Stimulated activated naive CD8-positive, alpha-beta T cell treated with anti-CD3 and anti-CD28 coated beads, Interleukin-15, Interleukin-2, amounts not matched to agents 100 U/mL and 50 U/mL, for 24 hours (primary cell): ENCODE data around the gene PIK3CB.
A peak's percentile ranks its signal among the peaks of the same experiment; 100 is the strongest.
"Not testable (repeated sequence)": the region's sequence is repeated elsewhere in the genome, so short reads cannot be mapped to it uniquely, and the experiment has no call there.

Source experiments
- ATAC-seq: fragments of 150-1000 bp; cut with Tn5 transposase; one replicate; pipeline ENCODE4 v1.10.0; 2021
- DNase-seq: peaks from one replicate; pipeline ENCODE4 v3.0.0; 2021

The PIK3CB gene

DNA sequence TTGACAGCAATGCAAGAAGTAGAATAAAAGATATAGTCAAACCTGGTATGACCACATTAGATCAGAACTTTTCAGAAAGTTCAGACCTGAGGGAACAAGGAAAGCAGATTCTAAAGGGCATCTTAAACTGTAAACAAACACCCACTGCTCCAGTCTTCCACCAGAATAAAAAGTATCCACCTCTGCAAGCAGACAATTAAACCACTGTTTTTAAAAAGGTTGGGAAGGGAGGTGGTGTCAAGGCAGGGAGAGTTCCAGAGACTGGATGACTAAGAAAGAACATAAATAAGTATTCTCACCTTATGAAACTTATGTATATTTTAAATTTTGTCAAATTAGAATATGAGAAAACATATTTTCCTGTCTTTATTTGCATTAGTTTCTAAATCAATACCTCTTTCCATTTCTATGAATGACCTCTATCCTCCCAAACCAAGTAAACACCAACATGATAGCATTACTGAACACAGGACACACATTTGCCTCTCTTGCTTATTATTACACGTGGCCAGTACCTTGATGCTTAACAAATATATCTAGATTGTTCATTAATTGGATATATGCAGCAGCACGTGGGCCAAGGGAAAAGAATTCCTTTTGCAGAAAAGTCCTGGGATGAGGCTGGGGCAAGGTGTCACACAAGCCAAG, 31.6 kb downstream of the PIK3CB start:
- no peak for ATAC-seq

DNA sequence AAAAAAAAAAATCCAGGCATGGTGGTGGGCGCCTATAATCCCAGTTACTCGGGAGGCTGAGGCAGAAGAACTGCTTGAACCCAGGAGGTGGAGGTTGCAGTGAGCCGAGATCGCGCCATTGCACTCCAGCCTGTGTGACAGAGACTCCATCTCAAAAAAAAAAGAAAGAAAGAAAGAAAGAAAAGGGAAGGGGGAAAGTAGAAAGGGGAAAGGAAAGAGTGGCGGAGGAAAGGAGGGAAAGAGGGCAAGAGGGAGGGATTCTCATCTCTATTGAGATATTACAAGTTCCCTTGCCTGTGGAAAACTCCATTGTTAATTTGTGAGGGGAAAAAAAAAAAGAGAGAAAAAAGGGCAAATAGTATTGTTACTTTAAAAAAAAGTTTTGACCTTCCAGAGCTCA, 32.5 kb downstream of the PIK3CB start:
- not testable (repeated sequence) for DNase-seq, ATAC-seq

More for the DNA sequence above, 31.6 kb downstream of the PIK3CB start:
- DNase-seq: no peak

DNA sequence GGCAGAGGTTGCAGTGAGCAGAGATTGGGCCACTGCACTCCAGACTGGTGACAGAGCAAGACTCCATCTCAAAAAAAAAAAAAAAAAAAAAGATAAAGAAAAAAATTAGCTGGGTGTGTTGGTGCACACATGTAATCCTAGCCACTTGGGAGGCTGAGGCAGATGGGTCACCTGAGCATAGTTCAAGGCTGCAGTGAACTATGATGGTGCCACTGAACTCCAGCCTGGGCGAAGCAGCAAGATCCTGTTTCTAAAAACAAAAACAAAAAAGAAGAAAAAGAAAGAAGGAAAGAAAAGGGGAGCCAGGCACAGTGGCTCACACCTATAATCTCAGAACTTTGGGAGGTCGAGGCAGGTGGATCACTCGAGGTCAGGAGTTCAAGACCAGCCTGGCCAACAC, 32.9 kb downstream of the PIK3CB start:
- ATAC-seq: no peak

DNA sequence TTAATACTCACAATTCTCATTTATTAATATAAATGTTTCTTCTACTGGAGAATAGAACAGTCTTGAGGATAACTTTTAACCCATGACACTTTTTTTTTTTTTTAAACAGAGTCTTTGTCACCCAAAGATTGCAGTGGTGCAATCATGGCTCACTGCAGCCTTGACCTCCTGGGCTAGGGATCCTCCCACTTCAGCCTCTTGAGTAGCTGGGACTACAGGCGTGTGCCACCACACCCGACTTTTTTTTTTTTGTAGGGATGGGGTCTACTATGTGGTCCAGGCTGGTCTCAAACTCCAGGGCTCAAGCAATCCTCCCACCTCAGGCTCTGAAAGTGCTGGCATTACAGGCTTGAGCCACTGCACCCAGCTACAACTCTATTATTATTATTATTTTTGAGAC, 34.5 kb downstream of the PIK3CB start:
- DNase-seq (no peak), ATAC-seq (no peak)

More for the DNA sequence above, 32.9 kb downstream of the PIK3CB start:
- no peak for DNase-seq

DNA sequence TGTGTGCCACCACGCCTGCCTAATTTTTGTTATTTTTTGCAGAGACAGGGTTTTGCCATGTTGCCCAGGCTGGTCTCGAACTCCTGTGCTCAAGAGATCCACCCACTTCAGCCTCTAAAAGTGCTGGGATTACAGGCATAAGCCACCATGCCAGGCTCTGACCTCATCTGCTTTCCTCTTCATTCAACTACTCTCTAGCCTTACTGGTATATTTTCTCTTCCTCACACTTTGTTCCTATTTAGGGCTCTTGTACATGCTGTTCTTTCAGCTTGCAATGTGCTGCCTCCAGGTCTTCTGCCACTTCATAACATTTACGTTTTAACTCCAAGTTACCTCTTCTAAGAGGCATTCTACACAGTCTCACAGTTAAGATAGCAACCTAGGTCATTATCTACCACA, 34.9 kb downstream of the PIK3CB start:
- ATAC-seq (no peak), DNase-seq (no peak)

DNA sequence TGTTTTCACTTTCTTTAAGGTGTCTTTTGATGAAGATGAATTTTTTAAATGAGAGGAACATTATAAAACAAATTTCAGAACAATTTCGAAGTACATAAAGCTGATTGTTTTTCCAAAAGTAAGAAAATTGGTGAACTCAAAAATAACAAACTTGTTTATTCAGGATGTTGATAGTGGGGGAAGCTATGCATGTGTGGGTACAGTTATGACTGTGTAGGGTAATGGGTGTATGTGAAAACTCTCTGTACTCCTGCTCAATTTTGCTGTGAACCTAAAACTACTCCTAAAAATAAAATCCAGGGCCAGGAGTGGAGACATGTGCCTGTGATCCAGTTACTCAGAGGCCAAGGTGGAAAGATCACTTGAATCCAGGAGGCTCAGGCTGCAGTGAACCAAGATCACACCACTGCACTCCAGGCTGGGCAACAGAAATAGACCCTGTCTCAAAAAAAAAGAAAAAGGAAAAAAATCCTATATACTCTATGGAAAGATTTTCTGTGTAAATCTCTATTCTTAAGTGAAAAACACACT, 37.2 kb downstream of the PIK3CB start:
- no peak for DNase-seq
- ATAC-seq: no peak

DNA sequence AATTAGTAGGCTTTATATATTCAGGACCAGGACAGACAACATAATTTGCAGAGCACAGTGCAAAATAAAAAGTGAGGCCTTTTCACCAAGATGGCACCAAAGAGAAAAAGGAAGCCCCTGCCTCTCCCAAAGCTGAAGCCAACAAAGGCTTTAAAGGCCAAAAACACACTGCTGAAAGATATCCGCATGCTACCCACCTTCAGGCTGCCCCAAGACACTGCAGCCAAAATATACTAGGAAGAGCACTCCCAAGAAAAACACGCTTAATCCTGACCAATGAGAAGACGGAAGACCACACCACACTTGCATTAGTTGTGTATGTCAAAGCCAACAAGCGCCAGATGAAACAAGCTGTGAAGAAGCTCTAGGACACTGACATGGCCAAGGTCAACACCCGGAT, 38.0 kb downstream of the PIK3CB start:
- DNase-seq (no peak), ATAC-seq (no peak)

DNA sequence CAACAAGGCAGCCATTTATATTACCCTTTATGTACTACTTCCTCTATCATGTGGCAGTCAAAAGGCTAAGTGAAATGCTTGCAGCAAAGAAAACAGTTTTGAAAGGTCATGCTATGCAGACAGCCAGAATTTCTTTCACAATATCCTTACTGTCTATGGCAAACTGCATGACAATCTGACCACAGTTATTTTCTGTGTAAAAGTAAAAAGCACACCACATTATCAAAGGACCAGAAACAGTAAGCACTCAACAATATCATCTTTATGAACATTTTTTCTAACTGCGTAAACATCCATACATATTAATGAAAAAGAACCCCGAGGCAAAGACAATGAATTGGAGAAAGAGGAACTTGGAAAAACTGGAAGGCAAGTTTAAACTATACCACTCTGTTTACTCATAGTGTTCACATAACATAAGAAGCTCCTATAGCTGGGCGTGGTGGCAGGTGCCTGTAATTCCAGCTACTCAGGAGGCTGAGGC, 47.9 kb downstream of the PIK3CB start:
- ATAC-seq (peak; percentile 28), DNase-seq (no peak)

DNA sequence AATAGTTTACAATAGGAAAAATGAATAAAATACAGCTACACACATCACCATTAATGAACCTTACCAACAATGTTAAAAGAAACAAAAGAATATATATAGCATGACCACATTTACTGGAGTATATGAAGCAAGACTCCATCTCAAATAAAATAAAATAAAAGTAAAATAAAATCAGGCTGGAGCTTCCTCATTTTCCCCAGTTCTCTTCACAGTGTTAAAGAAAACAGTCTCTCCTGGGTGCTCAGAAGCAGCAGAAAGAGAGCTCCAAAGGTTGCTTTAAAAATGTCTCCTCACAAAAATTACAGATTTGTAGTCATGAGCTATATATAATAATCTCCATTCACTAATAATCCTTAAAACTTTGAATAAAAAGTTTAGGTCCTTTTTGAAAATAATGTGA, 48.8 kb downstream of the PIK3CB start:
- ATAC-seq (no peak), DNase-seq (no peak)

DNA sequence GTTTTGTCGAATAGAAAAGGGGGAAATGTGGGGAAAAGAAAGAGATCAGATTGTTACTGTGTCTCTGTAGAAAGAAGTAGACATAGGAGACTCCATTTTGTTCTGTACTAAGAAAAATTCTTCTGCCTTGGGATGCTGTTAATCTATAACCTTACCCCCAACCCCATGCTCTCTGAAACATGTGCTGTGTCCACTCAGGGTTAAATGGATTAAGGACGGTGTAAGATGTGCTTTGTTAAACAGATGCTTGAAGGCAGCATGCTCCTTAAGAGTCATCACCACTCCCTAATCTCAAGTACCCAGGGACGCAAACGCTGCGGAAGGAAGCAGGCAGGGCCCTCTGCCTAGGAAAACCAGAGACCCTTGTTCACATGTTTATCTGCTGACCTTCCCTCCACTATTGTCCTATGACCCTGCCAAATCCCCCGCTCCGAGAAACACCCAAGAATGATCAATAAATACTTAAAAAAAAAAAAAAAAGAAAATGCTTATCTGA, 49.3 kb downstream of the PIK3CB start:
- not testable (repeated sequence) for DNase-seq, ATAC-seq

DNA sequence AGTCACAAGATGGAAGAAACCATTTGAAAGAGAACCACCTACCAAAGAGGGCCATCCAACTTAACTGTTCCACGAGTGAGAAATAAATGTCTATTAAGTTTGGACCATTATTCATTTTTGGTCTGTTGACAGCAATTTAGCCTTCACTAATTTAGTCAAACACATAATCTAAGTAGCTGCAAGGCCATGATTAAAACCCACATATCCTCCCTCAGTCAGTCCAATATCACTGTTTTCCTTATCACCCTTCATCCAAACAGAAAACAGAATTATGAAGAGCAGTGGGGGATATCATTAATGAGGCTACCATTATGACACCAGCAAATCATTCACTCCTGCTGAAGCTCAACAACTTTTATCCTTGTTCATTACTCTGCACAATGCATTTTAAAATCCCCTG, 52.0 kb downstream of the PIK3CB start:
- ATAC-seq: no peak
- no peak for DNase-seq

DNA sequence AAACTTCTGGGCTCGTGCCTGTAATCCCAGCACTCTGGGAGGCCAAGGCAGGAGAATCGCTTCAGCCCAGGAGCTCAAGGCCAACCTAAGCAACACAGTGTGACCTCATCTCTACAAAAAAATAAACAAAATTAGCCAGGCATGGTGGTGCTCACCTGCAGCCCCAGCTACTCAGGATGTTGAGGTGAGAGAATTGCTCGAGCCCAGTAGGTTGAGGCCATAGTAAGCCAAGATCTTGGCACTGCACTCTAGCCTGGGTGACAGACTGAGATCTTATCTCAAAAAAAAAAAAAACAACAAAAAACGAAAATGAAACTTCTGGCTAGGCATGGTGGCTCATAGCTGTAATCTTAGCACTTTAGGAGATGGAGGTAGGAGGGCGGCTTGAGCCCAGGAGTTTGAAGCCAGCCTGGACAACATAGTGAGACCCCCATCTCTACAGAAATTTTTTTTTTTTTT, 53.7 kb downstream of the PIK3CB start:
- ATAC-seq (peak; percentile 78), DNase-seq (peak; percentile 10)

DNA sequence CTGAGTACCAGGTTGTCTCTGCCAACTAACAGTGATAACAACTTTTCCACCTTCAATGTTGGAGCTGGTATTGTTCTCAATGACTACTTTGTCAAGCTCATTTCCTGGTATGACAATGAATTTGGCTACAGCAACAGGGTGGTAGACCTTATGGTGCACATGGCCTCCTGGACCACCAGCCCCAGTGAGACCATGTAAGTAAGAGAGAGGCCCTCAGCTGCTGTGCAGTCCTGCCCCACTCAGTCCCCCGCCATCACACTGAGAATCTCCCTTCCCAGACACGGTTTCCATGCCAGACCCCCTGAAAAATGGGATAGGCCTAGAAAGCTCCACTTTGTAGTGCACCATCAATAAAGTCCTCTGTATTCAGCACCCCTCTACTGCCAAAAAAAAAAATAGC, 56.1 kb downstream of the PIK3CB start:
- no peak for DNase-seq

DNA sequence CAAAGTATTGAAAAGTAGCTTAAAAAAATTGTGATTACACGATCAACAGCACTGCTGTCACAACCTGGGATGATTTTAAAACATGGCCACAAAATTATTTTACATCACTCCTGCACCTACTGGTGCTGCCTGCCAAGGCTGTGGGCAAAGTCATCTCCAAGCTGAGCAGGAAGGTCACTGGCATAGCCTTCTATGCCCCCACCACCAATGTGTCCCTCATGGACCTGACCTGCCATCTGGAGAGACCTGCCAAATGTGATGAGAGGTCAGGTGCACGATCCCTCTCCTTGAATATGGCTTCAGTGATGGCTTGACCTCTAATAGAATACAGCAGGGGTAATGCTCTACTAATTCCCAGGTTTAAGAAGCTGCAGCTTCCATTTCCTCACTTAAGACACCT, 57.8 kb downstream of the PIK3CB start:
- ATAC-seq (no peak), DNase-seq (no peak)

More for the DNA sequence above, 56.1 kb downstream of the PIK3CB start:
- ATAC-seq: no peak

DNA sequence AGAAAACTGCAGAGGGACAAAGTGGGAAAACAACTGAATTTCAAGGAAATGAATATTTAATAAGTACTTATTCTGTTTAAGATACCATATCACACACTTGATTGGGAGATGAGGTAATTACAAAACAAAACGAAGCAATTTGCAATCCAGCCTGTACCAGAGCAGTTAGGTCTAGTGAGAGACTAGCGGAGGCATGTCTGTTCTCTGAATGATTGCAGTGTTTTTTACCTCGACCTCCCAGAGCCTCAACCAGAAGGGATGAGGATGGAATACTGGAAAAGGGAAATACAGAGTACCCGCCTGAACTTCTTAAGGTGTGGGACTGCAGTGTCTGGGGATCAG, 59.5 kb downstream of the PIK3CB start:
- ATAC-seq: no peak
- no peak for DNase-seq

DNA sequence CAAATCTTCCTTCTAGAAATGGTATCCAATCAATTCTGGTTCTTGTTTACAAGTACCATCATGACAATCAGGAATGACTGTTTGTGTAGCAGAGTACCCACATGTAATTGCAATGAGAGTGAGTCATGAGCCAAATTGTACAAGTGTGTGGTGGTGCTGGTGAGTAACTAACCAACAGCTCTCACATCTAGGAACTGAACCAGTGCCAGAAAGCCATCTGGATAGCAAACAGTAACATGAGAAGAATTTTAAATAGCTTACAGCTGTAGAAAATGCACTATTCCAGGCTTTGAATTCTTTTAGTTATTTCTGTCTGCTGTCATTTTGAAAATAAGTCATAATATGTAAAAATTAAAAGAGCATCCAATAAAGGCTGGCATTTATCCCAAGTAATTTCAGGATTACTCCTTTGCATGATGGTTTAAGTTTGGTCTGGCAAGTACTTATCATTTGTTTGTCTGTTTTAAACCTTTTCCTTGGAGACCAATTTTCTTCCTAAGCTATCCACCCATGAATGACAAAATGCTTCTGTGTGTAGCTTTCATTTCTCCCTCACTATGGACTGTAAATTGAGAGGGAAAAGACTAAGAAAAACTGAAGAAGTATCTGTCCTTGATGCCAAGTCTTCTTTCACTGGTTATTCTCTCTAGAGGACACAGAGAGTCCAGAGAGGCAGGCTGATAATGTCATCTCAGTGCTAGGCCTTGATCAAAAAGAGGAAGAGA, 60.0 kb downstream of the PIK3CB start:
- ATAC-seq: peak; percentile 95
- DNase-seq: peak; percentile 10

DNA sequence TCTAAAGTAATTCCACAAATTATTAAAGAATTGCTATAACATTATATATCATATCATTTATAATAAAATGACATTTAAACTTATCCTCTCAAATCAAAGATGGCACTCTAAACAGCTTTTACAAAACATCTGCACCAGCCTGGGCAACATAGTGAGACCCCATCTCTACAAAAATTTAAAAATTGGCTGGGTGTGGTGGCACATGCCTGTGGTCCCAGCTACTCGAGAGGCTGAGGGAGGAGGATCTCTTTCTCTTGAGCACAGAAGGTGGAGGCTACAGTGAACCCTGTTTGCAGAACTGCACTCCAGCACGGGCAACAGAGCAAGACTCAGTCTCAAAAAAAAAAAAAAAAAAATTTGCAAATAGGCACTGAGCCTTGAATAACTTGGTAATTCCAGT, 63.1 kb downstream of the PIK3CB start:
- ATAC-seq: no peak
- no peak for DNase-seq

DNA sequence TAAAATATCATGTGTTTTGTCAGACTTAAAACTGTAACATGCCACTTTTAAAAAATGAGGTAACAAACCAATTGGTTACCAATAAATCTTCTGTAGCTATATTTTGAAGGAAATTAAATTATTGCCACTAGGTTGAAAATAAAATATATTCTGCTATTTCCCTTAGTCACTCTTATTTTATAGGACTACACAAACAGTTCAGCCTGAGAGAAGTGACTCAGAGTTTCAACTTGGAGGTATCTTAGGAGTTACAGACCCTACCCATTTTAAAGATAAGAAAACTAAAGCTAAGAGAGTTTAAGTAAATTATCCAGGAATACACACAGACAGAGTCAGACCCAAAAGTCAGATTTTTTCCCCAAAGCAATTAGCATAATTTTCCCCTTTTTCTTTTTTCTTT, 65.1 kb downstream of the PIK3CB start:
- no peak for ATAC-seq
- no peak for DNase-seq

DNA sequence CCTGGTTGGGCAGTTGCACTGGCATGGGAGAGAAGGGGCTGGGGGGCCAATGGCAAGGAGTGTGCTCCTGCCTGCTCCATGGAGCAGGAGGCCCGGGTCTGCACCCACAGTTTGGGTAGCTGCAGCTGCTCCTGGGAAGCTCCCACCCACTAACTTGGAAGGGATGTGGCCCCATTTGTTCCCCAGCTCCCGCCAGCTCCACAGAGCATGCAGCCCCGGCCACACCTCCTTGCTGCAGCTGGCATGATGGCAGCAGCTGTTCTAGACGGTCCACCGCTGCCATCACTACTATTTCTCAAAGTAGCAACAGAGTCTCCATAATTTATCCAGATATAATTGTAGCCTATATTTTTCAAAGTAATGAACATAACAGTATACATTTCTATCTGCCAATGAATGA, 65.8 kb downstream of the PIK3CB start:
- no peak for DNase-seq
- ATAC-seq: no peak

DNA sequence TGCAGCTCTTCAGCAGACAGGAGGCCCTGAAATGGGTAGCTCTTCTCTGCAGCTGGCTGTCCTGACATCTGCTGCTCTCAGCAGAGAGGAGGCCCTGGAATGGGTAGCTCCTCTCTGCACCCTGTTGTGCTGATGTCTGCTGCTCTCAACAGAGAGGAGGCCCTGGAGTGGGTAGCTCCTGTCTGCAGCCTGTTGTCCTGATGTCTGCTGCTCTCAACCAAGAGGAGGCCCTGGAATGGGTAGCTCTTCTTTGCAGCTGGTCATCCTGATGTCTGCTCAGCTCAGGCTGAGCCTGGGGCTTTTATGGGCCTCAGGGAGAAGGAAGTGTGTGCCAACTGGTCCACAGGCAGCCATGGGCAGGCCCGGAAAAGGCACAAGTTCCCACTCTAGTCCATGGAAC, 66.6 kb downstream of the PIK3CB start:
- no peak for ATAC-seq
- DNase-seq: no peak

DNA sequence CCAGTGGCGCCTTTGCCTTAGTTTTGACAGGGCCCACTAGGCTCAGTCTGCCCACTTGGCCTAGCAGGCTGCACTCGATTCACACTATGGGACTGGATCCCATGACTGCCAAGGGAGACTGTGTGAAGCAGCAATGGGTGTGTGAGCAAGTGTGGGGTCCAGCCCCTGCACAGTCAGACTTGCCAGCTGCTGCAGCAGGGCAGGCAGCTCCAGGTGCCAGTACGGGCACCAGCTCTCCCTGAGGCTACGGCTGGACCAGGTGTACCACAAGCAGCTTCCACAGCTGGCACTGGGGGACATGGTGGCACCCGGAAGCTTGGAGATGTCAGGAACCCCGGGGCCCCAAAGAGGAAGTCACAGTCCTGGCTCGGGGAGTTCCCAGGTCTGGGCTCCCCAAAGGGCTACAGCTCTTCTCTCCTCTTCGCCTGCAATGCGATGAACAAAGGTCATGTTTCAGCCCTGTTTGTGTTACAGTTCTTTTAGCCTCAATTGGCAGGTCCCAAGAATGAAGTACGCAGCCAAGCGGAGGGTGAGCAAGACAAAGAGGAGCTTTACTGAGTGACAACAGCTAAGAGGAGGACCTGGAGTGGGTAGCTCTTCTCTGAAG, 67.1 kb downstream of the PIK3CB start:
- ATAC-seq (no peak), DNase-seq (no peak)

DNA sequence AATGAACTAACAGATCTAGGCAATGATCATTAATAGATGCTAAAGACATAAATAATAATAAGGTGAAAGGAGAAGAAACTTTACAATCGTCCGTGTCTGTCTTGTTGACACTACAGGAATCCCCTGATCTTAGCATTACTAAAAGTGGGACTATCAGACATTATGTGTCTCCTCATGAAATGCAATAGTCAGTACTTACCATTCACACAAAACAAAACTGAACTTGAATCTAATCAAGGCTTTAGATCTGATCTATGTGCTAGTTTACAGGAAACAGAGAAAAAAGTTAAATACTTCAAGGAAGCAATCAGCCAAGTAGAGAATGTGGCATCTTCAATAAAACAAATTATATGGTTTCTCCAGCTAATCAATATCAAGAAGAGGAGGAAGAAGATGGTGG, 73.7 kb downstream of the PIK3CB start:
- ATAC-seq: no peak
- DNase-seq: no peak

DNA sequence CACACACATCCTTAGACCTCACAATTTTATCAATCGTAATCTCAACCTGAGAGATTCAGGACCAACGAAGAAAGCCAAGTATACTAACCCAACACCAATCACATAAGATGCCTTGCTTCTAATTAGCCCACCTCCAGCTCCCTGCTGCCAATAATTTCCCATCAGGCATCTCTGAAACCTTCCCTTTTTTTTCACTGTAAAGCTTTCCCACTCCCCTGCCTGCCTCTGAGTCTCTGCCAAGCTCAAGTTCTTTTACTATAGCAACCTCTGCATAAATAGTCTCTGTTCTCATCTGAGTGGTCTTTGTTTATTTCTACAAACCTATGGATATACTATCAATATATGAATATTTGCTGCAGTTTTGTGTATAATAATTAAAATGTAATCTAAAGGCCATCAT, 86.5 kb downstream of the PIK3CB start:
- DNase-seq: no peak
- no peak for ATAC-seq
